Fibroblast of pulmonary artery (primary cell): Measurements from ENCODE around the gene EEF1E1.

ENCODE experiments used
- DNase-seq: peaks from one replicate; pipeline ENCODE4 v3.0.0-alpha.2; 2010; ENCODE audit warnings: low read depth
- H3K4me3 ChIP-seq: replicated peaks from 2 replicates; pipeline ENCODE4 v1.5.1; 2011; ENCODE audit warnings: low read depth, mild to moderate bottlenecking, control low read depth, low read length, moderate library complexity
- CTCF ChIP-seq: IDR thresholded peaks from 2 replicates; pipeline ENCODE4 v1.5.1; 2011; ENCODE audit warnings: mild to moderate bottlenecking, control low read depth, low read length, inconsistent platforms; ENCODE audit errors: missing control alignments

EEF1E1 gene

GRCh38 chr6:8110117-8110721 is 7.9 kb upstream of the EEF1E1 start:
- no peak for TF ChIP-seq CTCF
- H3K4me3 ChIP-seq = no peak overlapping the region
- no peak for DNase-seq

GRCh38 chr6:8108759-8109539 is 6.6 kb upstream of the EEF1E1 start:
- no peak for TF ChIP-seq CTCF
- no peak overlapping the region for H3K4me3 ChIP-seq
- no peak for DNase-seq

- H3K4me3 ChIP-seq = no peak overlapping the region
- DNase-seq = peak; percentile 87
- no peak for TF ChIP-seq CTCF
Observed at GRCh38 chr6:8108031-8108660, 5.8 kb upstream of the EEF1E1 start.

GRCh38 chr6:8105791-8106190 is 3.4 kb upstream of the EEF1E1 start:
- no peak overlapping the region for H3K4me3 ChIP-seq
- TF ChIP-seq CTCF = no peak
- no peak for DNase-seq

GRCh38 chr6:8103726-8104125 is 1.4 kb upstream of the EEF1E1 start:
- no peak for DNase-seq
- no peak for TF ChIP-seq CTCF
- H3K4me3 ChIP-seq = no peak overlapping the region

- no peak for TF ChIP-seq CTCF
- no peak for DNase-seq
- no peak overlapping the region for H3K4me3 ChIP-seq
Observed at GRCh38 chr6:8100159-8100854, 2.0 kb downstream of the EEF1E1 start.
